Measurements from ENCODE around the gene TRA2B.

GRCh38 chr3:185881926-185882325 is 55.9 kb downstream of the TRA2B start:
- no peak for TF ChIP-seq CTCF (IDR thresholded peaks at IDR 0.05)
- TF ChIP-seq POLR2A (IDR thresholded peaks at IDR 0.05) = no peak
